HG03469 (cell line): ENCODE data around the gene TRNAU1AP.
A peak's percentile ranks its signal among the peaks of the same experiment; 100 is the strongest.
"Not testable (repeated sequence)": the region's sequence is repeated elsewhere in the genome, so short reads cannot be mapped to it uniquely, and the experiment has no call there.

Experiments used
- ATAC-seq: cut with Tn5 transposase; IDR thresholded peaks from one replicate; pipeline ENCODE4 v1.9.1; 2021; ENCODE audit warnings: mild to moderate bottlenecking, moderate library complexity, moderate number of reproducible peaks; ENCODE audit not compliant: unreplicated experiment

Gene TRNAU1AP

GRCh38 chr1:28552758-28553663 lies at the start of gene TRNAU1AP:
Gene TRNAU1AP, plus strand, starts transcription at chr1:28553085. Its CDS starts 26 bp downstream, at chr1:28553111.
- peak; percentile 71 for ATAC-seq

GRCh38 chr1:28503117-28503516 lies 49.8 kb upstream of the TRNAU1AP start:
- no peak for ATAC-seq

- ATAC-seq = peak; percentile 57
Measured at GRCh38 chr1:28505406-28506187, 47.3 kb upstream of the TRNAU1AP start, which contains the start of gene RCC1. Gene RCC1, plus strand, starts transcription at chr1:28506043. Its CDS starts 23,824 bp downstream, at chr1:28529867.

- ATAC-seq = no peak
Measured at GRCh38 chr1:28506907-28507246, 46.0 kb upstream of the TRNAU1AP start.

GRCh38 chr1:28507247-28507645 lies 45.6 kb upstream of the TRNAU1AP start:
- no peak for ATAC-seq

GRCh38 chr1:28507646-28508434 lies 45.0 kb upstream of the TRNAU1AP start:
- no peak for ATAC-seq

GRCh38 chr1:28508435-28508754 lies 44.5 kb upstream of the TRNAU1AP start:
- ATAC-seq = no peak

- ATAC-seq = no peak
Measured at GRCh38 chr1:28509705-28510272, 43.1 kb upstream of the TRNAU1AP start.

- no peak for ATAC-seq
Measured at GRCh38 chr1:28510273-28510969, 42.5 kb upstream of the TRNAU1AP start.

- no peak for ATAC-seq
Measured at GRCh38 chr1:28510970-28511440, 41.9 kb upstream of the TRNAU1AP start.

- no peak for ATAC-seq
Measured at GRCh38 chr1:28512058-28512611, 40.8 kb upstream of the TRNAU1AP start.

- ATAC-seq = not testable (repeated sequence)
Measured at GRCh38 chr1:28514445-28514933, 38.4 kb upstream of the TRNAU1AP start.

GRCh38 chr1:28516518-28516956 lies 36.3 kb upstream of the TRNAU1AP start:
- no peak for ATAC-seq

GRCh38 chr1:28517649-28517999 lies 35.3 kb upstream of the TRNAU1AP start:
- ATAC-seq = no peak

GRCh38 chr1:28518000-28518744 lies 34.7 kb upstream of the TRNAU1AP start:
- no peak for ATAC-seq

- ATAC-seq = no peak
Measured at GRCh38 chr1:28518745-28519341, 34.0 kb upstream of the TRNAU1AP start.

- ATAC-seq = no peak
Measured at GRCh38 chr1:28519946-28520725, 32.7 kb upstream of the TRNAU1AP start.

- ATAC-seq = not testable (repeated sequence)
Measured at GRCh38 chr1:28520796-28521195, 32.1 kb upstream of the TRNAU1AP start.
